K562 (cell line): ENCODE data around the gene STK24. TPM values are rescaled to one million over a fixed set of nuclear protein-coding genes. Genes with fewer than 3 reads are reported as not detected.

Source experiments
- ZNF407 ChIP-seq: fragments of 450-650 bp; IDR thresholded peaks from 2 replicates; pipeline ENCODE4 v1.6.1; 2016; ENCODE audit warnings: low read depth
- polyA plus RNA-seq, 8 experiments: library from polyadenylated mRNA; depleted of rRNA in 4 of 8; stranded (reverse) in 5 of 8; unstranded in 3 of 8; fragments of >200 nt; fragmentation: Nextera tagmentation in 2 of 8; fragmentation: Illumina TruSeq in 1 of 8; extraction: Ambion mirVana in 2 of 8; extraction: Trizol in 1 of 8; gene quantifications; 2 replicates each; pipeline versions ENCODE4 v1.2.1 to v1.2.3, GENCODE V29; 2011 to 2014; ENCODE audit warnings: inconsistent platforms in 1 of 8, missing spikeins in 1 of 8
- total RNA-seq, 7 experiments: library from RNA; depleted of rRNA in 6 of 7; stranded (reverse); fragments of >200 nt in 6 of 7; fragmentation: Illumina TruSeq in 2 of 7; extraction: Trizol in 2 of 7; gene quantifications; 2 replicates each; pipeline versions ENCODE4 v1.2.1 to v1.2.3, GENCODE V29; 2011 to 2021; ENCODE audit warnings: low replicate concordance in 1 of 7

The STK24 gene
- total and polyA plus RNA-seq, 9 of the 15 experiments (the other 6 are each of a cell fraction or from before 2014, with no cell fraction given) = 3.8 to 78.4 (median 28.2) TPM

- TF ChIP-seq ZNF407 = no peak
- TF ChIP-seq, all 486 proteins: peak for 0
Measured at GRCh38 chr13:98440390-98441055, 136.4 kb downstream of the STK24 start (continued).
